ENCODE results near the gene ZNF439. TPM values are rescaled to one million over a fixed set of nuclear protein-coding genes. Genes with fewer than 3 reads are reported as not detected.

Gene ZNF439
- total and polyA plus RNA-seq, 2 of the 13 experiments (the other 11 are each of a cell fraction or from before 2014, with no cell fraction given) = 2.9 to 4.9 TPM

DNA sequence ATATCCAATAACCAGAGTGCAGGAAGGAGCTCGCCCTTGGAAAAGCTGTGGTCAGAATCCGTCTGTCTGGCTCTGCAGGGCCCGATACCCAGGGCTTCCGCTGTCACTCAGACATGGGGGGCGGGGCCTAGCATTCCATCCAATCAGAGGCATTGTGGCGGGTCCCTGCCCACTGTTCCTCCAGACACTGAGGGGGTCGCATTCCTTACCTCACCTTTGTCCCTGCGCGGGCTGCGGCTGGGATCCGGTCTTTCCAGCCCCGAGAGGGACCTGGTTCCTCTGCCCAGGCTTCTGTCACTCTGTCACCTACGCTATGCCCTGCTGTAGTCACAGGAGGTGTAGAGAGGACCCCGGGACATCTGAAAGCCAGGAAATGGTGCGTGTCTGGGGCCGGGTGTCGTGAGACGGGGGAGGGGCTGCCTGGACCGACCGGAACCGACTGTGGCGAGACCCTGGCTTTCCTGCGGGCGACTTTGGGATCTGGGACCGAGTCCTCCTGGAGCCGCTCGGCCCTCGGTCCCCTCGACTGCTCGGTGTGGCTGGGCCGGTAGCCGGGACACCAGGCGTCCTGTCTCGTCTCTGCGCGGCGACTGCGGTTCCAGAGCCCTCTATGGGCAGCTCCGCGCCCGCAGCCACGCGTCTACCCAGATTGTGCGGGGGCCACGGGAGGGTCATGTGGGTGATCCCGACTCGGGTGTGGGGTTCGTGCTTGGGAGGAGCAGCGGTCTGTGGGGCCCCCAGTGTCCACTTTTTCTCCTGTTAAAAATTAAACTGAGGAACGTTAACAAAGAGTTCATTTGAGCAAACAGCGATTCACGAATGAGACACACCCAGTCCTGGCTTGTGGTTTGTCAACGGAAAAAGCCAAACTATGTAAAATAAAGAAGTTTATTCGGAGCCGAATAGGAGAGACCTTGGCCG is 39.3 kb downstream of the ZNF439 start, which contains the start of gene ZNF69 (continued):
- no peak for TF ChIP-seq MAF1 (CRISPR knock-in tag; IDR thresholded peaks at IDR 0.05; ENCODE audit: borderline replicate concordance)
- peak; percentile 92 for TF ChIP-seq ZNF788 (CRISPR knock-in tag; IDR thresholded peaks at IDR 0.05; ENCODE audit: borderline replicate concordance)
- no peak for TF ChIP-seq MAZ (IDR thresholded peaks at IDR 0.05; ENCODE audit: borderline replicate concordance, low read depth, low read length)
- TF ChIP-seq MAZ (CRISPR knock-in tag; IDR thresholded peaks at IDR 0.05; ENCODE audit: low read depth) = peak; percentile 78
- TF ChIP-seq ZNF24 (IDR thresholded peaks at IDR 0.05) = no peak
- TF ChIP-seq, protein P1, sequence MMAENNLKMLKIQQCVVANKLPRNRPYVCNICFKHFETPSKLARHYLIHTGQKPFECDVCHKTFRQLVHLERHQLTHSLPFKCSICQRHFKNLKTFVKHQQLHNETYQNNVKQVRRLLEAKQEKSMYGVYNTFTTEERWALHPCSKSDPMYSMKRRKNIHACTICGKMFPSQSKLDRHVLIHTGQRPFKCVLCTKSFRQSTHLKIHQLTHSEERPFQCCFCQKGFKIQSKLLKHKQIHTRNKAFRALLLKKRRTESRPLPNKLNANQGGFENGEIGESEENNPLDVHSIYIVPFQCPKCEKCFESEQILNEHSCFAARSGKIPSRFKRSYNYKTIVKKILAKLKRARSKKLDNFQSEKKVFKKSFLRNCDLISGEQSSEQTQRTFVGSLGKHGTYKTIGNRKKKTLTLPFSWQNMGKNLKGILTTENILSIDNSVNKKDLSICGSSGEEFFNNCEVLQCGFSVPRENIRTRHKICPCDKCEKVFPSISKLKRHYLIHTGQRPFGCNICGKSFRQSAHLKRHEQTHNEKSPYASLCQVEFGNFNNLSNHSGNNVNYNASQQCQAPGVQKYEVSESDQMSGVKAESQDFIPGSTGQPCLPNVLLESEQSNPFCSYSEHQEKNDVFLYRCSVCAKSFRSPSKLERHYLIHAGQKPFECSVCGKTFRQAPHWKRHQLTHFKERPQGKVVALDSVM (CRISPR knock-in tag; IDR thresholded peaks at IDR 0.05) = peak; percentile 56; the same call in 1 of the 2 replicates
- TF ChIP-seq, protein P2, sequence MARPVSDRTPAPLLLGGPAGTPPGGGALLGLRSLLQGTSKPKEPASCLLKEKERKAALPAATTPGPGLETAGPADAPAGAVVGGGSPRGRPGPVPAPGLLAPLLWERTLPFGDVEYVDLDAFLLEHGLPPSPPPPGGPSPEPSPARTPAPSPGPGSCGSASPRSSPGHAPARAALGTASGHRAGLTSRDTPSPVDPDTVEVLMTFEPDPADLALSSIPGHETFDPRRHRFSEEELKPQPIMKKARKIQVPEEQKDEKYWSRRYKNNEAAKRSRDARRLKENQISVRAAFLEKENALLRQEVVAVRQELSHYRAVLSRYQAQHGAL (CRISPR knock-in tag; IDR thresholded peaks at IDR 0.05; ENCODE audit: not compliant biosample characterization) = no peak
- 0 out of 2 replicates have a peak, but pooled peaks have one; percentile 14 for TF ChIP-seq TMF1 (CRISPR knock-in tag; IDR thresholded peaks at IDR 0.05; ENCODE audit: low read depth)
- peak; percentile 79 for TF ChIP-seq PHF8 (CRISPR knock-in tag; IDR thresholded peaks at IDR 0.05)
- TF ChIP-seq RBM39 (IDR thresholded peaks at IDR 0.05; ENCODE audit: low read depth, low read length, poor library complexity, severe bottlenecking) = peak; percentile 78
- no peak for TF ChIP-seq GZF1 (CRISPR knock-in tag; IDR thresholded peaks at IDR 0.05)
- TF ChIP-seq NR2F2 (IDR thresholded peaks at IDR 0.05; ENCODE audit: borderline replicate concordance, low read depth) = 0 out of 2 replicates have a peak, but pooled peaks have one; percentile 34
- no peak for TF ChIP-seq NONO (IDR thresholded peaks at IDR 0.05)
- TF ChIP-seq NONO (CRISPR knock-in tag; conservative IDR thresholded peaks at IDR 0.05) = peak; percentile 70; the same call in 1 of the 2 replicates
- TF ChIP-seq, protein P3, sequence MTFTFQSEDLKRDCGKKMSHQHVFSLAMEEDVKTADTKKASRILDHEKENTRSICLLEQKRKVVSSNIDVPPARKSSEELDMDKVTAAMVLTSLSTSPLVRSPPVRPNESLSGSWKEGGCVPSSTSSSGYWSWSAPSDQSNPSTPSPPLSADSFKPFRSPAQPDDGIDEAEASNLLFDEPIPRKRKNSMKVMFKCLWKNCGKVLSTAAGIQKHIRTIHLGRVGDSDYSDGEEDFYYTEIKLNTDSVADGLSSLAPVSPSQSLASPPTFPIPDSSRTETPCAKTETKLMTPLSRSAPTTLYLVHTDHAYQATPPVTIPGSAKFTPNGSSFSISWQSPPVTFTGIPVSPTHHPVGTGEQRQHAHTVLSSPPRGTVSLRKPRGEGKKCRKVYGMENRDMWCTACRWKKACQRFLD (CRISPR knock-in tag; IDR thresholded peaks at IDR 0.05; ENCODE audit: borderline replicate concordance) = peak; percentile 81; the same call in 1 of the 2 replicates
- peak; percentile 63 for TF ChIP-seq MED13 (CRISPR knock-in tag; IDR thresholded peaks at IDR 0.05)
- TF ChIP-seq, protein P4, sequence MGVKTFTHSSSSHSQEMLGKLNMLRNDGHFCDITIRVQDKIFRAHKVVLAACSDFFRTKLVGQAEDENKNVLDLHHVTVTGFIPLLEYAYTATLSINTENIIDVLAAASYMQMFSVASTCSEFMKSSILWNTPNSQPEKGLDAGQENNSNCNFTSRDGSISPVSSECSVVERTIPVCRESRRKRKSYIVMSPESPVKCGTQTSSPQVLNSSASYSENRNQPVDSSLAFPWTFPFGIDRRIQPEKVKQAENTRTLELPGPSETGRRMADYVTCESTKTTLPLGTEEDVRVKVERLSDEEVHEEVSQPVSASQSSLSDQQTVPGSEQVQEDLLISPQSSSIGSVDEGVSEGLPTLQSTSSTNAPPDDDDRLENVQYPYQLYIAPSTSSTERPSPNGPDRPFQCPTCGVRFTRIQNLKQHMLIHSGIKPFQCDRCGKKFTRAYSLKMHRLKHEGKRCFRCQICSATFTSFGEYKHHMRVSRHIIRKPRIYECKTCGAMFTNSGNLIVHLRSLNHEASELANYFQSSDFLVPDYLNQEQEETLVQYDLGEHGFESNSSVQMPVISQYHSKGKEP (CRISPR knock-in tag; IDR thresholded peaks at IDR 0.05) = peak; percentile 65; the same call in 1 of the 2 replicates
- no peak; the same call in 1 of the 2 replicates for TF ChIP-seq ZNF841 (CRISPR knock-in tag; IDR thresholded peaks at IDR 0.05; ENCODE audit: borderline replicate concordance)
- TF ChIP-seq ELF1 (CRISPR knock-in tag; IDR thresholded peaks at IDR 0.05) = peak; percentile 42; the same call in 1 of the 2 replicates
- peak; percentile 42; the same call in 1 of the 2 replicates for TF ChIP-seq GATA4 (IDR thresholded peaks at IDR 0.05; ENCODE audit: borderline replicate concordance, low read depth)
- TF ChIP-seq MED1 (CRISPR knock-in tag; IDR thresholded peaks at IDR 0.05) = peak; percentile 30
- TF ChIP-seq NFATC3 (CRISPR knock-in tag; IDR thresholded peaks at IDR 0.05) = peak; percentile 89; the same call in 1 of the 2 replicates
- peak; percentile 76 for TF ChIP-seq KDM2A (CRISPR knock-in tag; IDR thresholded peaks at IDR 0.05; ENCODE audit: borderline replicate concordance, low read depth)
- TF ChIP-seq ZSCAN22 (CRISPR knock-in tag; IDR thresholded peaks at IDR 0.05) = no peak; the same call in 1 of the 2 replicates
